GM10266 (cell line): ENCODE results near the gene NRIP1.
"Not testable (repeated sequence)": the region's sequence is repeated elsewhere in the genome, so short reads cannot be mapped to it uniquely, and the experiment has no call there.

Experiments used
- DNase-seq: peaks from one replicate; pipeline ENCODE4 v3.0.0; 2012; ENCODE audit errors: extremely low spot score
- TF ChIP-seq, protein P1 (sequence below): IDR thresholded peaks from 2 replicates; pipeline ENCODE4 v1.5.1; 2012; ENCODE audit warnings: mild to moderate bottlenecking, low read depth; ENCODE audit not compliant: control insufficient read depth, insufficient read depth; ENCODE audit errors: missing control alignments

The NRIP1 gene

DNA sequence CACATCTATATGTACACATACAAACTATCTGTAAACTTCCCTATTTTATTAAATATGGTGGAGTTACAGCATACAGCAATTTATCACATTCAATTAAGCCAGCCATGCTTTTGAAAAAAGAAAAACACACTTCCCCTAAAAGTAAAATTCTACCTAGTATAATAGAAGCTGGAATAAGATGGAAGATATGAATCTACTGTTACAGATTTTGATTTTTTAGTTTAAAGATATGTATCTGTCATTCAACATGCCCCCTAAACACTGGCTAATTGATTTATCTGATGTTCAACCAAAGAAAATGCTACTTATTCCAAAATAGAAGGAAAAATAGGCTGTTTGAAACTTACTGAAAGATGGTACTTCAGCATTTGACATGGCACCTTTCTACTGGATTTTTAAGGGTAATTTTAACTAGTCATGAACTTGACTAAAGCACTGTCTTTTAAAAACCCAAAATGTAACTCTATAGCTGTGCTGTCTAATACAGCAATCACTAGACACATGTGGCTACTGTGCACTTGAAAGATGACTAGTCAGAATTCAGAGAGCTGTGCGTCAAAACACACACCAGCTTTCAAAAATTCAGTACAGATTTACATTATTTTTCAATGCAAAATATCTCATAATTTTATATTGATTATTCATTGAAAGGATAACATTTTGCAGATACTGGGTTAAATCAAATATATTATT lies 25.0 kb downstream of the NRIP1 start:
- TF ChIP-seq, protein P1, sequence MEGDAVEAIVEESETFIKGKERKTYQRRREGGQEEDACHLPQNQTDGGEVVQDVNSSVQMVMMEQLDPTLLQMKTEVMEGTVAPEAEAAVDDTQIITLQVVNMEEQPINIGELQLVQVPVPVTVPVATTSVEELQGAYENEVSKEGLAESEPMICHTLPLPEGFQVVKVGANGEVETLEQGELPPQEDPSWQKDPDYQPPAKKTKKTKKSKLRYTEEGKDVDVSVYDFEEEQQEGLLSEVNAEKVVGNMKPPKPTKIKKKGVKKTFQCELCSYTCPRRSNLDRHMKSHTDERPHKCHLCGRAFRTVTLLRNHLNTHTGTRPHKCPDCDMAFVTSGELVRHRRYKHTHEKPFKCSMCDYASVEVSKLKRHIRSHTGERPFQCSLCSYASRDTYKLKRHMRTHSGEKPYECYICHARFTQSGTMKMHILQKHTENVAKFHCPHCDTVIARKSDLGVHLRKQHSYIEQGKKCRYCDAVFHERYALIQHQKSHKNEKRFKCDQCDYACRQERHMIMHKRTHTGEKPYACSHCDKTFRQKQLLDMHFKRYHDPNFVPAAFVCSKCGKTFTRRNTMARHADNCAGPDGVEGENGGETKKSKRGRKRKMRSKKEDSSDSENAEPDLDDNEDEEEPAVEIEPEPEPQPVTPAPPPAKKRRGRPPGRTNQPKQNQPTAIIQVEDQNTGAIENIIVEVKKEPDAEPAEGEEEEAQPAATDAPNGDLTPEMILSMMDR, result no peak

DNA sequence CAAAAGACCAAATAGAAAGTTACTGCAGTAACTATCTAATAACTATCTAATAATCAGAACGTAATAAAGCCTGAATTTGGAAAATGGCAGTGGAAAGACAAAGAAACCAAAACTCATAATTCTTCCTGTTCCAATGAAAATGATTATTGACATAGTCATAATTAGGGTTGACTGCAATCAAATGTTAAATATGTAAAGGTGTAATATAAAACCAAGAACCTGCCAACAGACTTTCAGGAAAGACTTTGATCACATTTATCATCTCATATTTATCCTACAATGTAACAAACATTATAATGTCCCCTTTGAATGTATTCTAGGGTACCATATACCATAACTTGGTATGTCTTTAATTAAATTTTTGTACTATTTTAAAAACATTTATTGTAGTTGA lies 26.9 kb downstream of the NRIP1 start:
- TF ChIP-seq, protein P1, result no peak
- no peak for DNase-seq

More for the DNA sequence above, 25.0 kb downstream of the NRIP1 start:
- DNase-seq, result no peak

DNA sequence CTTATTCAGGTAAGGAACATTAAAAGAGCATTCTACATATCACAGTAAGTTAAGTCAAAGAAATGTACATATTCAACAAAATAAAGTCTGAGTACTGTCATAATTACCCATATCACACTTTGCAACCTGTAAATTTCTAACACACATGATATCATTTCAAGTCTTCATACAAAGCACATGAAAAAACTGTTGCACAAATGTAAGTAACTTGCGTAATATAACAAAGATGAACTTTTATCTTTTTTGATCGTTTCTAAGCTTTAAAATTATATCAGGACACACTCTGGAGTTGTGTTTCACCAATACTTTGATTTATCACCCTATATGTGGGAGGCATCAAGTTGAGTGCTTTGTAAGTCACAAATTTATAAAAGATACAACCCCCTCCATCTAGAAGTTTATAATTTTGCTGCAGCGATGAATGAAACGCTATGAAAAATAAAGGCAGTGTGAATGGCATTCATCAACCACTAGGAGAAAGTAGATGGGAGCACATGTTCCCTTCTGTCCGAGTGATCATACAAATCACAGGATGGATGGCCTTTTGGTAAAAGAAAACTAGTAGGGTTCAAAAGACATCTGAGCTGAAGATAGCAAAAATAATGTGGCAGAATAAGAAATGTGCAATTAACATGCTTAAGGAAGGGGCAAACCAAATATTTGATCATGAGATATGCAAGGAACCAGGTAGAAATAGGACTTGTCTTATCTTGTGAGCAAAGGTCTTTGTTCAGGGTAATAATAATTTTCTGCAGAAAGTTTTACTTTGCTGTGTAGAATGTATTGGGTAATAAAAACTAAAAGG lies 27.5 kb downstream of the NRIP1 start:
- TF ChIP-seq, protein P1, result no peak
- DNase-seq, result no peak

DNA sequence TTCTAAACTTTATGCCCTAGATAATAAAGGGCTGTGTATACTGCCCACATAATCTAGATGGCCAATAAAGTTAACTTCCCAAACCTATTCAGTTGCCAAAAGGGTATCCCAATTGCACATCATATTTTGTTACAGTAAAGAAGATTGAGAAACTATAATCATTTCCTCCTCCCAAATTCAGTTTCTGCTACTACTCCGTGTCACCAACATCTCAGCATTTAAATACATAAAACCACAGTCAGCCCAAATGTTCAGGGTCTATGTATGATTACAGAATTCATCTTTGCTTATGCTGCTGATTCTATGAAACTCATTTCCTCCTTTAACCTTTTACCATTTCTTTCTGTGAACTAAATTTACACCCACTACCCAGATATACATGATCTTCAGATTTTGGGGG lies 28.6 kb downstream of the NRIP1 start:
- no peak for DNase-seq
- TF ChIP-seq, protein P1, result no peak

DNA sequence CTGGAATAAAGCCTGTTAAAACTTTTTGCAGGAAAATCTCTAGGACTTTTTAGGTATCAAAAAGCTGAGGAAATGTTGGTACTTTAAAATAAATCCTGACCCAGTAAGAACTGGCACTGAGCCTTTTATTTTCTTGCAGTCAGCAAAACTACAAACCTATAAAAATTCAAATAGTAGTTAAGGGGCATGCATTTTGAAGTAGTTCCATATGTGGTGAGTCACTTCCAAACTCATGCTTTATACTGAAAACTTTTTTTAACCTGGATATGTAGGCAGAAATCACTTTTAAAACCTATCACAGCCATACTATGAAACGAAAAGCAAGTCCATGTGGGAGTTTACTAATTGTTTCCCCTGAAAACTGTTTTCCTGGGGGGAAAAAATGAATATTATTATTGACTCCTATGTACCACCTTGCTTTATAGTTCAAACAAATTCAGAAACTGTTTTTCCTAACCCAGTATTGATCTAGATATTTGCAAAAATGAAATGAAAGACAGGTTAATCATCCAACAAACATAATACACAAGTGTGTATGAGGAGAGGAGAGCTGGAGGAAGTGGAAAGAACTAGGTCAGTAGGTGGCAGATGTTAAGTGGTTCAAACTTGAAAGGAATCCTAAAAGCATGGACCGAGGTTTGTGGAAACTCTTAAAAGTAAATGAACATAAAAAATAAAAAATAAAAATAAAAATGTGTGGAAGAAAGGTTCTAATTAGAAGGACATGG lies 30.5 kb downstream of the NRIP1 start:
- DNase-seq, result no peak
- TF ChIP-seq, protein P1, result no peak

DNA sequence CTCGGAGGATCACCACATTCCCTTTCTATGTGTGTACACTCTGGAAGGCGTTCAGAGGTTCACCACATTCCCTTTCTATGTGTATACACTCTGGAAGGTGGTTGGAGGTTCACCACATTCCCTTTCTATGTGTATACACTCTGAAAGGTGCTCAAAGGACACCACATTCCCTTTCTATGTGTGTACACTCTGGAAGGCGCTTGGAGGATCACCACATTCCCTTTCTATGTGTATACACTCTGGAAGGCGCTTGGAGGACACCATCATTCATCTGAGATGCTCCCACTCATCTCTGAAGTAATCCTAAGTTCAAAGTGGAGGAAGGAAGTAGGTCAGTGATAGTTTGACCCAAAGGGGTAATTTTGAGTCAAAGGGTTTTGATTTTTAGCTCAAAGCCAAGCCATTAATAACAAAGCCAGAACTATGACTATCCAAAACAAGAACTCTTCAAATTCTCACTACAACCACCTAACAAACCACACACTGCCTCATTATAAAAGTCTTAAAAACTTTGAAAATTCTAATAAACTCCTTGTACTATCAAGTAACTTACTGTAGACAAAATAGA lies 32.9 kb downstream of the NRIP1 start:
- TF ChIP-seq, protein P1, result no peak
- no peak for DNase-seq

DNA sequence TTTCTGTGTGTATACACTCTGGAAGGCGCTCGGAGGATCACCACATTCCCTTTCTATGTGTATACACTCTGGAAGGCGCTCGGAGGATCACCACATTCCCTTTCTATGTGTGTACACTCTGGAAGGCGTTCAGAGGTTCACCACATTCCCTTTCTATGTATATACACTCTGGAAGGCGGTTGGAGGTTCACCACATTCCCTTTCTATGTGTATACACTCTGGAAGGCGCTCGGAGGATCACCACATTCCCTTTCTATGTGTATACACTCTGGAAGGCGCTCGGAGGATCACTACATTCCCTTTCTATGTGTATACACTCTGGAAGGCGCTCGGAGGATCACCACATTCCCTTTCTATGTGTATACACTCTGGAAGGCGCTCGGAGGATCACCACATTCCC lies 33.4 kb downstream of the NRIP1 start:
- not testable (repeated sequence) for DNase-seq

DNA sequence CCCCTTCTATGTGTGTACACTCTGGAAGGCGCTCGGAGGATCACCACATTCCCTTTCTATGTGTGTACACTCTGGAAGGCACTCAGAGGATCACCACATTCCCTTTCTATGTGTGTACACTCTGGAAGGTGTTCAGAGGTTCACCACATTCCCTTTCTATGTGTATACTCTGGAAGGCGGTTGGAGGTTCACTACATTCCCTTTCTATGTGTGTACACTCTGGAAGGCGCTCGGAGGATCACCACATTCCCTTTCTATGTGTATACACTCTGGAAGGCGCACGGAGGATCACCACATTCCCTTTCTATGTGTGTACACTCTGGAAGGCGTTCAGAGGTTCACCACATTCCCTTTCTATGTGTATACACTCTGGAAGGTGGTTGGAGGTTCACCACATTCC lies 33.9 kb downstream of the NRIP1 start:
- DNase-seq, result not testable (repeated sequence)
